Stimulated activated memory B cell treated with anti-CD40 and anti-IgM and Interleukin-4, amounts not matched to agents 10 μg/mL and 1 μg/mL and 100 μg/mL, for 72 hours (primary cell): Measurements from ENCODE around the gene ZFP36.

Experiments used
- ATAC-seq: fragments of 150-1000 bp; cut with Tn5 transposase; 2 replicates; pipeline ENCODE4 v1.10.0; 2021
- H3K27ac Mint-ChIP-seq: one replicate; pipeline ENCODE4 v1.8.0; 2022; ENCODE audit warnings: mild to moderate bottlenecking, mixed read lengths
- H3K27me3 Mint-ChIP-seq: one replicate; pipeline ENCODE4 v1.8.0; 2022; ENCODE audit warnings: mixed read lengths
- H3K36me3 Mint-ChIP-seq: one replicate; pipeline ENCODE4 v1.8.0; 2022; ENCODE audit warnings: mixed read lengths
- H3K4me1 Mint-ChIP-seq: one replicate; pipeline ENCODE4 v1.8.0; 2022; ENCODE audit warnings: mixed read lengths
- H3K4me3 Mint-ChIP-seq: one replicate; pipeline ENCODE4 v1.8.0; 2022; ENCODE audit warnings: mild to moderate bottlenecking, moderate library complexity, mixed read lengths
- H3K9me3 Mint-ChIP-seq: one replicate; pipeline ENCODE4 v1.8.0; 2022; ENCODE audit warnings: mixed read lengths

The ZFP36 gene

DNA sequence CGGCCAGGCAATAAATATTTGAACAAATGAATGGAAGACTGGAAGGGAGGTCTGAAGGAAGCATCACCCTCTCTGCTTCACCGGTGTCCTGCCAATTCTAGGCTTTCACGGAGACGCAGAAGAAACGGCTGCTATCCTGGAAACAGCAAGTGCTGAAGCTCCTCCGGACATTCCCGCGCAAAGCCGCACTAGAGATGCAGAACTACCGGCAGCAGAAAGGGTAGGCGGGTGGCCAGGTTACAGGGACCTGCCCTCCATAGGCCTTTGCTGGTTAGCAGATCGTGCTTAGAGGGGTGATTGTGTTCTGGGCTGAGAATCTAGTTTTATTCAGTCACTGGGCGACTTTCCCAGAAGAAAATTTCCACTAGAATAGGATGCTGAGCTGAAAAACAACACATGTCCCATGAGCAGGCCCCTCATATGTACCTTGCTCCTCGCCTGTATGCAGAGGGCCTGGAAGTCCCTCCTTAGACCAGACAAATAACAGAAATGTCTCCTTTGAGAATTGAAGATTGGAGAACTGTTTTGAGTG, 26.7 kb upstream of the ZFP36 start:
- peaks cover 74% of the 10 kb centered on the region for H3K36me3 Mint-ChIP-seq
- peak overlapping the region; percentile 30 for H3K27ac Mint-ChIP-seq
- no peaks in the 10 kb centered on the region for H3K9me3 Mint-ChIP-seq
- no peak overlapping the region for H3K4me3 Mint-ChIP-seq
- no peaks in the 10 kb centered on the region for H3K27me3 Mint-ChIP-seq
- peaks cover 2% of the 10 kb centered on the region for H3K4me1 Mint-ChIP-seq
- ATAC-seq, result no peak

GRCh38 chr19:39380521-39381502, 25.8 kb upstream of the ZFP36 start:
- peaks cover 77% of the 10 kb centered on the region for H3K36me3 Mint-ChIP-seq
- H3K4me3 Mint-ChIP-seq, result no peak overlapping the region
- ATAC-seq, result no peak
- no peaks in the 10 kb centered on the region for H3K9me3 Mint-ChIP-seq
- H3K27me3 Mint-ChIP-seq, result no peaks in the 10 kb centered on the region
- H3K4me1 Mint-ChIP-seq, result peaks cover 7% of the 10 kb centered on the region
- no peak overlapping the region for H3K27ac Mint-ChIP-seq

GRCh38 chr19:39381910-39382611, 24.6 kb upstream of the ZFP36 start:
- Mint-ChIP-seq H3K27me3 (no peaks in the 10 kb centered on the region), H3K9me3 (no peaks in the 10 kb centered on the region), H3K4me1 (peaks cover 7% of the 10 kb centered on the region), H3K4me3 (no peak overlapping the region), H3K27ac (peak overlapping the region; percentile 36), H3K36me3 (peaks cover 76% of the 10 kb centered on the region)
- ATAC-seq, result no peak

GRCh38 chr19:39382991-39383828, 23.4 kb upstream of the ZFP36 start:
- H3K4me3 Mint-ChIP-seq, result no peak overlapping the region
- no peaks in the 10 kb centered on the region for H3K9me3 Mint-ChIP-seq
- H3K27ac Mint-ChIP-seq, result peak overlapping the region; percentile 36
- ATAC-seq, result no peak
- H3K27me3 Mint-ChIP-seq, result no peaks in the 10 kb centered on the region
- H3K4me1 Mint-ChIP-seq, result peaks cover 8% of the 10 kb centered on the region
- H3K36me3 Mint-ChIP-seq, result peaks cover 68% of the 10 kb centered on the region

- Mint-ChIP-seq H3K27me3 (no peaks in the 10 kb centered on the region), H3K9me3 (no peaks in the 10 kb centered on the region), H3K36me3 (peaks cover 70% of the 10 kb centered on the region), H3K4me1 (peaks cover 25% of the 10 kb centered on the region), H3K27ac (no peak overlapping the region), H3K4me3 (no peak overlapping the region)
- no peak for ATAC-seq
These were observed 21.6 kb upstream of the ZFP36 start for GRCh38 chr19:39384839-39385568.

DNA sequence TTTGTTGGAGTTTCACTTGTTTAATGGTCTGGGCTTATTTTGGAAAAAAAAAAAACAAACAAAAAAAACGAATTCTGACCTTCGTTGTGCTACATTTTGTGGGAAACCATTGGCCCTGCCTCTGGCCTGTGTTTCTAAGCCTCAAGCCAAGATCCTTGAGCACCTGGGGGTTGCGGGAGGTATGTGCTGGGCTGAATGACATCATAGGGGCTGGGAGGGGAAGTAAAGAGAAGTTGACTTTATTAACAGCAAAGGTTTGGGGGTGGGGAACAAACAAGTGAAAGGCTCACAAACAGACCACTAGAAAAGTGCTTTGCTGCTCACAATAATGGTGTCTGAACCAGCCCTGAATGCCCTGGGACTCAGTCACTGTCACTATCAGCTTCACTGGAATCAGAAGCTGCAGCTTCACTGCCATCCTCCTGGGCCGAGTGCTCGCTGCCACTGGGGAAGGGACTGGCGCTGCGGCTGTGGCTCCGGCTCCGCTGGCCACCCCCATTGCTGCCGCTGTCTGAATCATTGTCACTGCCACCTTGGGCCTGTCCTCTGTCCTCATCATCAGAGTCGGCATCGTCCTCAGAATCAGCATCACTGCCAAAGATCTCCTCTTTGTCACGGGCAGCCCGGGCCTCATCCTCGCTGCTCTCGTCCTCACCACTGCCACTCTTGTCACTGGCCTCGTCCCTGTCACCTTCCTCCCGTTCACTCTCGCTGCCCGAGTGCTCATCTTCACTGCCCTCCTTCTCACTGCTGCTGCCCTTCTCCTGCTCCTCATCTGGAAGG, 20.8 kb upstream of the ZFP36 start:
- Mint-ChIP-seq H3K9me3 (no peaks in the 10 kb centered on the region), H3K27ac (no peak overlapping the region), H3K36me3 (peaks cover 67% of the 10 kb centered on the region), H3K27me3 (no peaks in the 10 kb centered on the region), H3K4me1 (peaks cover 30% of the 10 kb centered on the region), H3K4me3 (no peak overlapping the region)
- no peak for ATAC-seq

GRCh38 chr19:39386557-39386956, 20.1 kb upstream of the ZFP36 start:
- Mint-ChIP-seq H3K36me3 (peaks cover 64% of the 10 kb centered on the region), H3K27me3 (no peaks in the 10 kb centered on the region), H3K4me3 (no peak overlapping the region), H3K9me3 (no peaks in the 10 kb centered on the region), H3K4me1 (peaks cover 34% of the 10 kb centered on the region), H3K27ac (no peak overlapping the region)
- no peak for ATAC-seq

- H3K27ac Mint-ChIP-seq, result peak overlapping the region; percentile 96
- no peaks in the 10 kb centered on the region for H3K9me3 Mint-ChIP-seq
- ATAC-seq, result no peak
- peaks cover 46% of the 10 kb centered on the region for H3K4me1 Mint-ChIP-seq
- H3K27me3 Mint-ChIP-seq, result no peaks in the 10 kb centered on the region
- no peak overlapping the region for H3K4me3 Mint-ChIP-seq
- H3K36me3 Mint-ChIP-seq, result peaks cover 56% of the 10 kb centered on the region
These were observed 18.0 kb upstream of the ZFP36 start for GRCh38 chr19:39388657-39389056.

DNA sequence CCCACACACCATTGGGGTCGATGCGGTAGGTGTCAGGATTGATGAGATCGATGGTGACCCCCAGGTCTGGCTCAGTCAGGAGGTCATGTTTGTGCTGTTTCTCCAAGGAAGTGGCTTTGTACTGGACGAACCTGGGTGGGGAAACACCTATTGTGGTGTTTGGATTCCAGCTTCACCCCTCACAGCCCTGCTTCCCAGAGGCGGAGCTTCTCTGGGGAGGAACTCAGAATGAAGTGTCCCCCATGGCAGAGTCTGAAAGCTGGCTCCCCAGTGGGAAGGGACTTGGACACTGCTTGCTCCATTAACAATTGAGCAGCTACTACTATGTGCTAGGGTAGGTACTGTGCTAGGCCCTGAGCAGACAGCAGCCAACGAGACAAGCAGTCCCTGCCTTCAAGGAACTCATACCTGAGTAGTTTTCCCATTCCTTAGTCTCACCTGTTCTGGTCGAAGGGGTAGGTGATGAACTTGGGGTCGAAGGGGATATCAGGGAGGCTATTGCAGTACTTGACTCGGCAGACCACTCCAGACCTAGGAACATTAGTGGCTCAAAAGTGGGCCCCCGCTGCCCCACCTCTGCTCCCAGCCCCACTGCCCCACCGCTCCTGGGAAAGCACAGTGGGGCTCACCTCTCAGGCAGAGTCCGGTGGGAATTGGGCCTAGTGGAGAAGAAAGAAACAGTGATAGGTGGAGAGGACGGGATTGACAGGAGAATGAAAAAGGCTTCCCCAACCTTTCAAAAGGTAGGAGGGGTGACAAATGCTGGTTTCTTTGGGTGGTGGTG, 16.8 kb upstream of the ZFP36 start:
- peaks cover 54% of the 10 kb centered on the region for H3K36me3 Mint-ChIP-seq

DNA sequence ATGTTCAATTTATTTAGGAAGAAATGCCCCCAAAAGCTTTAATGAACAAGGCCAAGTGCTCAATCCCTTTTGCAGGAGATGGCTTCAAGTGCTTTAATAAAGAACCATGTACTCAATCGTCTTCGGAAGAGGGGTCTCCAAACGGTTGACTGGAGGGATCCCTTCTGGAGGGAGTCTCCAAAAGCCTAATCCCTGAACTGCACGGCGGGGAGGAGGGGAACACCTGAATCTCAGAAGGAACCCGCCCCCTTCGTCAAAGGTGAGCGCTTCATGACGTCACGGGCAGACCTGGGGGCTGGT, 16.2 kb upstream of the ZFP36 start:
- H3K4me3 Mint-ChIP-seq, result peak overlapping the region; percentile 97
- no peak for ATAC-seq
- peaks cover 54% of the 10 kb centered on the region for H3K36me3 Mint-ChIP-seq
- peak overlapping the region; percentile 96 for H3K27ac Mint-ChIP-seq
- peaks cover 48% of the 10 kb centered on the region for H3K4me1 Mint-ChIP-seq
- no peaks in the 10 kb centered on the region for H3K27me3 Mint-ChIP-seq
- H3K9me3 Mint-ChIP-seq, result no peaks in the 10 kb centered on the region

More for the DNA sequence above, 16.8 kb upstream of the ZFP36 start:
- no peaks in the 10 kb centered on the region for H3K9me3 Mint-ChIP-seq
- no peaks in the 10 kb centered on the region for H3K27me3 Mint-ChIP-seq
- ATAC-seq, result no peak
- peak overlapping the region; percentile 97 for H3K4me3 Mint-ChIP-seq
- H3K4me1 Mint-ChIP-seq, result peaks cover 48% of the 10 kb centered on the region
- H3K27ac Mint-ChIP-seq, result peak overlapping the region; percentile 96

DNA sequence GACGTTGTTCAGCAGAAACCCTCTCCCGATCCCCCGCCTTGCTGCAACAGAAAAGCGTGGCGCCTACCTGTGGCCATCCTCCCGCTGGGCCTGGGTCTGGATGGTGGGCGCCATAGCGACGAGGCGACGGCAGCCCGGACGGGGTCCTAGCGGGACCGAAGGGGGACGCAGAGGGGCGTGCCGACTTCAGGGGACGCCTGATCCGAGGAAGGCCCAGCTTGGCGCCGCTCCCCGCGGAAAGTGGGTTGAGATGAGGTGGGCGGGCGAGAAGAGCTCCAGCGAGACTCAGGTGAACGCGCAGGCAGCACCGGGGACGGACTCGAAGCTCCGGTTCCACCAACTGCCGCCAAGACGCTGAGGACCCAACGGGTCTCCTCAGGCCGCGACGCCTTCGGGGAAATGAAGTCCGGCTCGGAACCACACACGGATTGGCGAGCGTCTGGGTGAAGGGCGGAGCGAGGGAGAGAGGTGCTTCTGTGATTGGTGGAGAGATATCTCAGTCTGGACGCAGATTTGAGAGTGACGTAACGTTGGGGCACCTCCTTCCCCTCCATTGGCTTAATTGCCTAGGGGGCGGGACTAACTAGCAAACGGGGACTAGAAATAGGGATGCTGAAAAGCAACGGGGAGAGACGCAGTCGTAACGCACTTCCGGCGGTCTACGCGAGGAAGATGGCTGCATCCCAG, 15.8 kb upstream of the ZFP36 start, which contains the start of the genes MED29 and PAF1:
Gene MED29 (plus strand): TSS at position 628 of the 687 bp plus-strand sequence. CDS start 45 bp downstream, at position 673.
Gene PAF1 (minus strand): TSS at position 356 of the 687 bp plus-strand sequence. CDS start 242 bp downstream, at position 114.
- no peaks in the 10 kb centered on the region for H3K27me3 Mint-ChIP-seq
- no peaks in the 10 kb centered on the region for H3K9me3 Mint-ChIP-seq
- peaks cover 53% of the 10 kb centered on the region for H3K4me1 Mint-ChIP-seq
- H3K4me3 Mint-ChIP-seq, result peak within 1 kb of the TSS; percentile 97
- H3K27ac Mint-ChIP-seq, result peak within 1 kb of the TSS; percentile 96
- H3K36me3 Mint-ChIP-seq, result peaks cover 55% of the 10 kb centered on the region
- ATAC-seq, result peak; percentile 99

DNA sequence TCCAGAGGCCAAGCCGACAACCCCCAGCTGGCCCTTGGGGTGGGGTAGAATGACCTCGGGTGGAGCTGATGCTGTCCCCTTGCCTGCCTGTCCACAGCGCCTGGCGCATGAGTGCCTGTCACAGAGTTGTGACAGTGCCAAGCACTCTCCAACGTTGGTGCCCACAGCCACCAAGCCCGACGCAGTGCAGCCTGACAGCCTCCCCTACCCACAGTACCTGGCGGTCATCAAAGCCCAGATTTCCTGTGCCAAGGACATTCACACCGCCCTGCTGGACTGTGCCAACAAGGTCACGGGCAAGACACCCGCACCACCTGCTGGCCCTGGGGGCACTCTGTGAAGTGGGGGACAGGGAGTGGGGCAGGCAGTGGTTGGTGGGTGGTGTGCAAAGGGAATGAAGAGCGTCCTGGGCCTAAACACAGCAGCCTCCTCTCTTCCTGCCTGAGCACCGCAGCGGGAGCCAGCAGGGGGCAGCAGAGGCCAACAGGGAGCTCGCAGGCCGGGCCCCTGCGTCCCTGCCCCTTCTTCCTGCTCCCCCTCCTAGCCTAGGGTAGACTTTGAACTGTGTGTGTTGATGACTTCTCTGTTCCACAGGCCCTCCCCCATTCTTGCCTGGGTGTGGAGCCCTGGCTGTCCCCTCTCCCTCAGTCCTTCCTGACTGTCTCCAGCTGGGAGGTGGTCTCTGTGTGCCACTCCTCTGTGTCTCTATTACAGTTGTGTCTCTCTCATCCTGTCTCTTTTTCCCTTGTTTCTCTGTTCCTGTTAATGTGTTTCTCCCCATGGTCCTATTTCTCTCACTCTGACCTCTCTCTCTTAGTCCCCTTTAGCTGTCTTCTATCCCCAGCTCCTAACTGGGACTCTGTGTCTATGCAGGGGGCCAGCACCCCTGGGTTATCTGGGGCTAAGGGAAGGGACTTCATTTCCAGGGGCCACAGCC, 9.0 kb upstream of the ZFP36 start:
- peak; percentile 78 for ATAC-seq
- H3K36me3 Mint-ChIP-seq, result peaks cover 41% of the 10 kb centered on the region
- H3K27ac Mint-ChIP-seq, result peak overlapping the region; percentile 91
- peaks cover 73% of the 10 kb centered on the region for H3K4me1 Mint-ChIP-seq
- peak overlapping the region; percentile 30 for H3K4me3 Mint-ChIP-seq
- no peaks in the 10 kb centered on the region for H3K27me3 Mint-ChIP-seq
- no peaks in the 10 kb centered on the region for H3K9me3 Mint-ChIP-seq
